Measurements from ENCODE around the gene VTI1A. TPM values are rescaled to one million over a fixed set of nuclear protein-coding genes. Genes with fewer than 3 reads are reported as not detected.

The VTI1A gene
- total RNA-seq, 1 experiment from 2014 or later, result 27.0 TPM

GRCh38 chr10:112546474-112546873, 99.5 kb downstream of the VTI1A start:
- DNase-seq (ENCODE audit: low spot score), result no peak

- no peak for DNase-seq (ENCODE audit: low spot score)
Measured at GRCh38 chr10:112548535-112549276, 101.7 kb downstream of the VTI1A start.

- DNase-seq (ENCODE audit: low spot score), result no peak
Measured at GRCh38 chr10:112552593-112553110, 105.6 kb downstream of the VTI1A start.

- DNase-seq (ENCODE audit: low spot score), result no peak
Measured at GRCh38 chr10:112553315-112553714, 106.3 kb downstream of the VTI1A start.

GRCh38 chr10:112554263-112554662, 107.2 kb downstream of the VTI1A start:
- no peak for DNase-seq (ENCODE audit: low spot score)

GRCh38 chr10:112557197-112557596, 110.2 kb downstream of the VTI1A start:
- DNase-seq (ENCODE audit: low spot score), result no peak

GRCh38 chr10:112558476-112559142, 111.6 kb downstream of the VTI1A start:
- DNase-seq (ENCODE audit: low spot score), result no peak

- no peak for DNase-seq (ENCODE audit: low spot score)
Measured at GRCh38 chr10:112559349-112559748, 112.3 kb downstream of the VTI1A start.

- DNase-seq (ENCODE audit: low spot score), result no peak
Measured at GRCh38 chr10:112562122-112562521, 115.1 kb downstream of the VTI1A start.

GRCh38 chr10:112562809-112563663, 116.0 kb downstream of the VTI1A start:
- no peak for DNase-seq (ENCODE audit: low spot score)

- DNase-seq (ENCODE audit: low spot score), result no peak
Measured at GRCh38 chr10:112564337-112564736, 117.3 kb downstream of the VTI1A start.

GRCh38 chr10:112565434-112566053, 118.5 kb downstream of the VTI1A start:
- peak; percentile 74 for DNase-seq (ENCODE audit: low spot score)

- DNase-seq (ENCODE audit: low spot score), result no peak
Measured at GRCh38 chr10:112570585-112570984, 123.6 kb downstream of the VTI1A start.

GRCh38 chr10:112579578-112579977, 132.6 kb downstream of the VTI1A start:
- no peak for DNase-seq (ENCODE audit: low spot score)

- DNase-seq (ENCODE audit: low spot score), result no peak
Measured at GRCh38 chr10:112580267-112580666, 133.3 kb downstream of the VTI1A start.

GRCh38 chr10:112581921-112582320, 134.9 kb downstream of the VTI1A start:
- DNase-seq (ENCODE audit: low spot score), result no peak

GRCh38 chr10:112583236-112583939, 136.4 kb downstream of the VTI1A start:
- DNase-seq (ENCODE audit: low spot score), result no peak

GRCh38 chr10:112584276-112584675, 137.3 kb downstream of the VTI1A start:
- no peak for DNase-seq (ENCODE audit: low spot score)

- DNase-seq (ENCODE audit: low spot score), result peak; percentile 55
Measured at GRCh38 chr10:112585126-112585525, 138.1 kb downstream of the VTI1A start.

GRCh38 chr10:112585960-112586359, 138.9 kb downstream of the VTI1A start:
- peak; percentile 39 for DNase-seq (ENCODE audit: low spot score)

- no peak for DNase-seq (ENCODE audit: low spot score)
Measured at GRCh38 chr10:112587729-112588128, 140.7 kb downstream of the VTI1A start.

Measured in H4 (cell line).